Measurements from ENCODE around the gene STK17B. TPM values are rescaled to one million over a fixed set of nuclear protein-coding genes. Genes with fewer than 3 reads are reported as not detected.
A peak's percentile ranks its signal among the peaks of the same experiment; 100 is the strongest.
"Not testable (repeated sequence)": the region's sequence is repeated elsewhere in the genome, so short reads cannot be mapped to it uniquely, and the experiment has no call there.

STK17B gene
- total RNA-seq (2014; rRNA removed; shearing (Covaris generic)): 17.4 and 19.0 TPM in 2 replicates

- peak; percentile 96 for DNase-seq (ENCODE audit: low spot score)
These were observed at the start of gene STK17B for GRCh38 chr2:196171248-196171871. Gene STK17B, minus strand, starts transcription at chr2:196171578. Its CDS starts 8,195 bp downstream, at chr2:196163383.

- DNase-seq (ENCODE audit: low spot score): no peak
These were observed 49.3 kb upstream of the STK17B start for GRCh38 chr2:196220671-196221070.

GRCh38 chr2:196219671-196220070 is 48.3 kb upstream of the STK17B start:
- DNase-seq (ENCODE audit: low spot score): no peak

GRCh38 chr2:196218106-196218505 is 46.7 kb upstream of the STK17B start:
- no peak for DNase-seq (ENCODE audit: low spot score)

GRCh38 chr2:196217116-196217515 is 45.7 kb upstream of the STK17B start:
- DNase-seq (ENCODE audit: low spot score): no peak

GRCh38 chr2:196215376-196215775 is 44.0 kb upstream of the STK17B start:
- no peak for DNase-seq (ENCODE audit: low spot score)

GRCh38 chr2:196214156-196214555 is 42.8 kb upstream of the STK17B start:
- no peak for DNase-seq (ENCODE audit: low spot score)

GRCh38 chr2:196213252-196213980 is 42.0 kb upstream of the STK17B start:
- DNase-seq (ENCODE audit: low spot score): no peak

GRCh38 chr2:196208915-196209314 is 37.5 kb upstream of the STK17B start:
- DNase-seq (ENCODE audit: low spot score): no peak

- no peak for DNase-seq (ENCODE audit: low spot score)
These were observed 35.4 kb upstream of the STK17B start for GRCh38 chr2:196206804-196207203.

GRCh38 chr2:196205881-196206435 is 34.6 kb upstream of the STK17B start:
- DNase-seq (ENCODE audit: low spot score): no peak

GRCh38 chr2:196205011-196205766 is 33.8 kb upstream of the STK17B start:
- DNase-seq (ENCODE audit: low spot score): no peak

- no peak for DNase-seq (ENCODE audit: low spot score)
These were observed 30.0 kb upstream of the STK17B start for GRCh38 chr2:196201229-196202009.

- DNase-seq (ENCODE audit: low spot score): no peak
These were observed 29.2 kb upstream of the STK17B start for GRCh38 chr2:196200557-196200956.

- DNase-seq (ENCODE audit: low spot score): no peak
These were observed 24.4 kb upstream of the STK17B start for GRCh38 chr2:196195758-196196157.

- no peak for DNase-seq (ENCODE audit: low spot score)
These were observed 23.9 kb upstream of the STK17B start for GRCh38 chr2:196195302-196195701.

- no peak for DNase-seq (ENCODE audit: low spot score)
These were observed 20.2 kb upstream of the STK17B start for GRCh38 chr2:196191541-196191940.

- DNase-seq (ENCODE audit: low spot score): no peak
These were observed 16.6 kb upstream of the STK17B start for GRCh38 chr2:196187898-196188458.

GRCh38 chr2:196187175-196187700 is 15.9 kb upstream of the STK17B start:
- DNase-seq (ENCODE audit: low spot score): not testable (repeated sequence)

GRCh38 chr2:196186266-196186980 is 15.0 kb upstream of the STK17B start:
- DNase-seq (ENCODE audit: low spot score): no peak

Measured in HT-29 (cell line).